ENCODE results near the gene MAP3K2.

MAP3K2 gene, protein sequence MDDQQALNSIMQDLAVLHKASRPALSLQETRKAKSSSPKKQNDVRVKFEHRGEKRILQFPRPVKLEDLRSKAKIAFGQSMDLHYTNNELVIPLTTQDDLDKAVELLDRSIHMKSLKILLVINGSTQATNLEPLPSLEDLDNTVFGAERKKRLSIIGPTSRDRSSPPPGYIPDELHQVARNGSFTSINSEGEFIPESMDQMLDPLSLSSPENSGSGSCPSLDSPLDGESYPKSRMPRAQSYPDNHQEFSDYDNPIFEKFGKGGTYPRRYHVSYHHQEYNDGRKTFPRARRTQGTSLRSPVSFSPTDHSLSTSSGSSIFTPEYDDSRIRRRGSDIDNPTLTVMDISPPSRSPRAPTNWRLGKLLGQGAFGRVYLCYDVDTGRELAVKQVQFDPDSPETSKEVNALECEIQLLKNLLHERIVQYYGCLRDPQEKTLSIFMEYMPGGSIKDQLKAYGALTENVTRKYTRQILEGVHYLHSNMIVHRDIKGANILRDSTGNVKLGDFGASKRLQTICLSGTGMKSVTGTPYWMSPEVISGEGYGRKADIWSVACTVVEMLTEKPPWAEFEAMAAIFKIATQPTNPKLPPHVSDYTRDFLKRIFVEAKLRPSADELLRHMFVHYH

DNA sequence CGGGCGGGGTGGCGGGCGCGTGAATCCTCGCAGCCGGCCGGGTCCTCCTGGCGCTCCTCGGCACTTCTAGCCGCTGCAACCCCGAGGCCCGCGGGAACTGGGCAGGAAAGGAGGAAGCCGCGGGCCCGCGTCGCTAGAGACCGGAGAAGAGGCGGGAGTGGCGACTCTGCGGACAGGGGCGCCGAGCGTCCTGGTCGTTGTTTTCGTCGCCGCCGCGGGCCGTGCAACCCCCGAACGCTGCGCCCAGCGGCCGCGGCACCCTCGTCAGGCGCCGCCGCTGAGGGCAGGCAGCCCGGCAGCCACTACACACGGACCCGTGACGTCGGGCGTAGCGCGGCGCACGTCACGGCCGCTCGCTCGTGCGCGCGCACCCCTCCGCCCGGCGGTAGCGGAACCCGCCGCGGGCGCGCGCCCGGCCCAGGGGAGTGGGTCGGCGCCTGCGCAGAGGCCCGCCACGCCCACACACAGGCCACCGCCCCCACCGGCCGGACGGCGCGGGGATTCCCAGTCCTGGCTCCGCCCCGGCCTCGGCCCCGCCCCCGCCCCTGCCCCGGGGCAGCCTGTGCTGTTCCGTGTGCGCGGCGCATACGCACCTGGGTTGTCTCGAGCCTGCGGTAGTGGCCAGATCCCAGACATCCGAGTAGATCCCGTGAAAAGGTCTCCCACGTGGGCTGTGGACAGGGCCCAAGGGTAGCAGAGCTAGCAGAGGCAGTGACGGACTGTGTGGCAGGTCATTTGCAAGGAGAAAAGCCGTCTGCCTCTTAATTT lies at the start of gene MAP3K2:
Gene MAP3K2 (minus strand): TSS at position 321 of the 768 bp plus-strand sequence. CDS start 44,846 bp downstream, outside the sequence.
- no peaks in the 10 kb centered on the region for H3K9me3 Mint-ChIP-seq
- peaks cover 9% of the 10 kb centered on the region for H3K36me3 Mint-ChIP-seq
- H3K27me3 Mint-ChIP-seq: no peaks in the 10 kb centered on the region
- H3K4me1 Mint-ChIP-seq: peaks cover 80% of the 10 kb centered on the region
- H3K4me3 Mint-ChIP-seq: peak within 1 kb of the TSS; percentile 91
- peak within 1 kb of the TSS; percentile 97 for H3K27ac Mint-ChIP-seq

DNA sequence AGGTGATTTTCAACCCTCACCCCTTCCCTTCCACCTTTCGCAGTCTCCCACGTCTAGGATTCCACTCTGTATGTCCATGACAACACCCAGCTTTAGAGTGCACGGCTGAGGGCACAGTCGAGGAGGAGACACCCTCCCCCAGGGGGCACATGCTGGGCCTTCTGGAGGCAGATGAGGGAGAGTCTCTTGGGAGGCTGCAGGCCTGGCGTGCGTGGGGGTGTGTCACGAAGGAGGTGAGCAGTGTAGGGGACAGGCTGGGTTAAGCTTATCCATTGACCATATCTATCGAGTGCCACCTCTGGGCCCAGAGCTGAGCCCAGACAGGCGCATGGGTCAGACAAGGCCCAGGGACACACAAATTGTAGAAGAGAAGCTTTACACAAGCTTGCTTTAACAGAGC lies 49.3 kb upstream of the MAP3K2 start:
- H3K4me3 Mint-ChIP-seq: no peak overlapping the region
- no peaks in the 10 kb centered on the region for H3K4me1 Mint-ChIP-seq
- peaks cover 7% of the 10 kb centered on the region for H3K9me3 Mint-ChIP-seq
- H3K36me3 Mint-ChIP-seq: peaks cover 2% of the 10 kb centered on the region
- no peaks in the 10 kb centered on the region for H3K27me3 Mint-ChIP-seq
- H3K27ac Mint-ChIP-seq: no peak overlapping the region

DNA sequence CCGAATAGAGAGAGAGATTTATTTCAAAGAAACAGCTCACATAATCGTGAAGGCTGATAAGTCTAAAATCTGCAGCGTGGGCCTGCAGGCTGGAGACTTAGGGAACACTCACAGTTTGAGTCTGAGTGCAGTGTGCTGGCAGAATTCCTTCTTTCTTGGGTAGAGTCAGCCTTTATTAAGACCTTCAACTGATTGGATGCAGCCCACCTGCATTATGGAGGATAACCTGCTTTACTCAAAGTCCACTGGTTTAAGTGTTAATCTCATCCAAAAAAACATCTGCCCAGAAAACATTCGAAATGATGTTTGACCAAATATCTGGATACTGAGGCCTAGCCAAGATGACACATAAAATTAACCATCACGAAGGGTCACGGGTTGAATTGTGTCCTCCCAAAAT lies 46.7 kb upstream of the MAP3K2 start:
- H3K36me3 Mint-ChIP-seq: no peaks in the 10 kb centered on the region
- H3K27ac Mint-ChIP-seq: no peak overlapping the region
- H3K27me3 Mint-ChIP-seq: no peaks in the 10 kb centered on the region
- H3K4me3 Mint-ChIP-seq: no peak overlapping the region
- H3K4me1 Mint-ChIP-seq: no peaks in the 10 kb centered on the region
- no peaks in the 10 kb centered on the region for H3K9me3 Mint-ChIP-seq

DNA sequence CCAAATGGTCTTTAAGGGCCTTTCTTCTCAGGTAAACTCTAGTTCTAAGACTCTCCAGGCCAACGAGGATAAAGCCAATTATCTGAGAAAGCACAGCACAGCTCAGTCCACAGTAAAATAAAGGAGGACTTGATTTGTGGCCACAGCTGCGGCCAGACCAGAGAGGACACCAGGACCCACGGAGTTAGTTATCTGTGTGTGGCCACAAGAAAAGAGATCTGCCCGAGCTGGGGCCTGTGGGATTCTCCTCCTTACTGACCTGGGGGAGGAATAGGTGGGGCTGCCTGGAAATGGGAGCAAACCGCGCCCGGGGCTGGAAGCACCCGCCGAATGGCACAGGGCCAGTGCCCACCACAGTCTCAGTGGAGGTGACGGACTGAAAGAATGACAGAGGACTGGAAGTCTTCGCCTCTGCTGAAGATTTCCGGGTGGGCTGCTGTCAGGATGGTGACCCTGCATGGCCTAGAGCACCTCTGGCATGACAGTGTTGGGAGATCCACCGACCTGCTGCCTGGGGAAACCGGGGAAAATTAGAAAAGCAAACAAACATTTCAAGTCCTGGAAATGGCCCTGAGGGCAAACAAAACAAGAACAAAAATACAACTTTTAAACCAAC lies 43.7 kb upstream of the MAP3K2 start:
- Mint-ChIP-seq H3K4me1 (no peaks in the 10 kb centered on the region), H3K36me3 (no peaks in the 10 kb centered on the region), H3K9me3 (no peaks in the 10 kb centered on the region)

DNA sequence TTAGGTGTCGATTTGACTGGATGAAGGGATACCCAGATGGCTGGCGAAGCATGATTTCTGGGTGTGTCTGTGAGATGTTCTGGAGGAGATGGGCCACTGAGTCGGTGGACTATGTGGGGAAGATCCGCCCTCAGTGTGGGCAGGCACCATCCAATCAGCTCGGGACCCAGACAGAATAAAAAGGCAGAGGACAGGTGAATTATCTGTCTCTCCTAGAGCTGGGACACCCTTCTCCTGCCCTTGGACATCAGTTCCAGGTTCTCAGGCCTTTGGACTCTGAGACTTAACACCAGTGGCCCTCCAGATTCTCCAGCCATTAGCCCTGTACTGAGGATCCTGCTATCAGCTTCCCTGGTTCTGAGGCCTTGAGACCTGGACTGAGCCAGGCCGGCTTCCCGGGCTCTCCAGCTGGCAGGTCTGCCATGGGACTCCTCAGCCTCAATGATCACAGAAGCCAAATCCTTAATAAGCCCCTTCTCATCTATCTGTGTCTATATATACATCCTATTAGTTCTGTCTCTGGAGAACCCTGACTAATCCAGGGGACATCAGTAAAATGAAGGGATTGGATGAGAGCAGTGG lies 42.2 kb upstream of the MAP3K2 start:
- H3K27ac Mint-ChIP-seq: no peak overlapping the region
- H3K27me3 Mint-ChIP-seq: peaks cover 9% of the 10 kb centered on the region
- H3K9me3 Mint-ChIP-seq: no peaks in the 10 kb centered on the region
- H3K36me3 Mint-ChIP-seq: peaks cover 3% of the 10 kb centered on the region
- no peak overlapping the region for H3K4me3 Mint-ChIP-seq
- H3K4me1 Mint-ChIP-seq: no peaks in the 10 kb centered on the region

More for the DNA sequence above, 43.7 kb upstream of the MAP3K2 start:
- Mint-ChIP-seq H3K27me3 (no peaks in the 10 kb centered on the region), H3K27ac (no peak overlapping the region), H3K4me3 (no peak overlapping the region)

DNA sequence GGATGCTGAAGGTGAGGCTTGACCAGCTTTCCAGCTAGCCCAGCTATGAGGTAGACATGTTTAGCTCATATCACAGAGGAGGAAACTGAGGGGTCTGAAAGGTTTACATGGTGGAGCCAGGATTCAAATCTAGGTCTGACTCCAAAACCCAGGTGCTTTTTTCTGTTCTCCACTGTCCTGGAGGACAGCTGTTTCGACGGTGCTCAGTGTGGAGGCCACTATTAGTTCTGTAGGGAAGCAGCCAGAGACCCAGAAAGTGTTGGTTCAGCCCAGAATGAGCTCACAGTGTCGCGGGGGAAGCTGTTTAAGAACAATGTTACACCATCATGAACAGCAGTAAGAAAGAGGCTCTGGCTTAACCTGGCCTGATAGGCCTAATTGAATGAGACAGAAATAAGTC lies 41.5 kb upstream of the MAP3K2 start:
- no peak overlapping the region for H3K4me3 Mint-ChIP-seq
- H3K9me3 Mint-ChIP-seq: no peaks in the 10 kb centered on the region
- H3K27ac Mint-ChIP-seq: no peak overlapping the region
- H3K4me1 Mint-ChIP-seq: no peaks in the 10 kb centered on the region
- H3K27me3 Mint-ChIP-seq: peaks cover 9% of the 10 kb centered on the region
- H3K36me3 Mint-ChIP-seq: peaks cover 3% of the 10 kb centered on the region

DNA sequence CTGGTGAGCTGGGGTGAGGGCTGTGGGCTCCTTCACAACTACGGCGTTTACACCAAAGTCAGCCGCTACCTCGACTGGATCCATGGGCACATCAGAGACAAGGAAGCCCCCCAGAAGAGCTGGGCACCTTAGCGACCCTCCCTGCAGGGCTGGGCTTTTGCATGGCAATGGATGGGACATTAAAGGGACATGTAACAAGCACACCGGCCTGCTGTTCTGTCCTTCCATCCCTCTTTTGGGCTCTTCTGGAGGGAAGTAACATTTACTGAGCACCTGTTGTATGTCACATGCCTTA lies 41.0 kb upstream of the MAP3K2 start:
- H3K9me3 Mint-ChIP-seq: no peaks in the 10 kb centered on the region
- H3K4me3 Mint-ChIP-seq: no peak overlapping the region
- no peak overlapping the region for H3K27ac Mint-ChIP-seq
- peaks cover 5% of the 10 kb centered on the region for H3K36me3 Mint-ChIP-seq
- H3K27me3 Mint-ChIP-seq: peaks cover 12% of the 10 kb centered on the region
- H3K4me1 Mint-ChIP-seq: peaks cover 4% of the 10 kb centered on the region

DNA sequence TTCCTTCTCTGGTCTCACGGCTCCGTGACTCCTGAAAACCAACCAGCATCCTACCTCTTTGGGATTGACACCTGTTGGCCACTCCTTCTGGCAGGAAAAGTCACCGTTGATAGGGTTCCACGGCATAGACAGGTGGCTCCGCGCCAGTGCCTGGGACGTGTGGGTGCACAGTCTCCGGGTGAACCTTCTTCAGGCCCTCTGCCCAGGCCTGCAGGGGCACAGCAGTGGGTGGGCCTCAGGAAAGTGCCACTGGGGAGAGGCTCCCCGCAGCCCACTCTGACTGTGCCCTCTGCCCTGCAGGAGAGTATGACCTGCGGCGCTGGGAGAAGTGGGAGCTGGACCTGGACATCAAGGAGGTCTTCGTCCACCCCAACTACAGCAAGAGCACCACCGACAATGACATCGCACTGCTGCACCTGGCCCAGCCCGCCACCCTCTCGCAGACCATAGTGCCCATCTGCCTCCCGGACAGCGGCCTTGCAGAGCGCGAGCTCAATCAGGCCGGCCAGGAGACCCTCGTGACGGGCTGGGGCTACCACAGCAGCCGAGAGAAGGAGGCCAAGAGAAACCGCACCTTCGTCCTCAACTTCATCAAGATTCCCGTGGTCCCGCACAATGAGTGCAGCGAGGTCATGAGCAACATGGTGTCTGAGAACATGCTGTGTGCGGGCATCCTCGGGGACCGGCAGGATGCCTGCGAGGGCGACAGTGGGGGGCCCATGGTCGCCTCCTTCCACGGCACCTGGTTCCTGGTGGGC lies 40.5 kb upstream of the MAP3K2 start:
- Mint-ChIP-seq H3K4me3 (no peak overlapping the region), H3K27ac (no peak overlapping the region), H3K4me1 (peaks cover 8% of the 10 kb centered on the region), H3K9me3 (no peaks in the 10 kb centered on the region), H3K36me3 (peaks cover 5% of the 10 kb centered on the region), H3K27me3 (peaks cover 15% of the 10 kb centered on the region)

DNA sequence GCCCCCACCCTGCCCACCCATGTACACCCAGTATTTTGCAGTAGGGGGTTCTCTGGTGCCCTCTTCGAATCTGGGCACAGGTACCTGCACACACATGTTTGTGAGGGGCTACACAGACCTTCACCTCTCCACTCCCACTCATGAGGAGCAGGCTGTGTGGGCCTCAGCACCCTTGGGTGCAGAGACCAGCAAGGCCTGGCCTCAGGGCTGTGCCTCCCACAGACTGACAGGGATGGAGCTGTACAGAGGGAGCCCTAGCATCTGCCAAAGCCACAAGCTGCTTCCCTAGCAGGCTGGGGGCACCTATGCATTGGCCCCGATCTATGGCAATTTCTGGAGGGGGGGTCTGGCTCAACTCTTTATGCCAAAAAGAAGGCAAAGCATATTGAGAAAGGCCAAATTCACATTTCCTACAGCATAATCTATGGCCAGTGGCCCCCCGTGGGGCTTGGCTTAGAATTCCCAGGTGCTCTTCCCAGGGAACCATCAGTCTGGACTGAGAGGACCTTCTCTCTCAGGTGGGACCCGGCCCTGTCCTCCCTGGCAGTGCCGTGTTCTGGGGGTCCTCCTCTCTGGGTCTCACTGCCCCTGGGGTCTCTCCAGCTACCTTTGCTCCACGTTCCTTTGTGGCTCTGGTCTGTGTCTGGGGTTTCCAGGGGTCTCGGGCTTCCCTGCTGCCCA lies 39.7 kb upstream of the MAP3K2 start:
- Mint-ChIP-seq H3K4me1 (peaks cover 11% of the 10 kb centered on the region), H3K27me3 (peaks cover 17% of the 10 kb centered on the region), H3K27ac (no peak overlapping the region), H3K36me3 (peaks cover 5% of the 10 kb centered on the region), H3K9me3 (no peaks in the 10 kb centered on the region), H3K4me3 (no peak overlapping the region)

DNA sequence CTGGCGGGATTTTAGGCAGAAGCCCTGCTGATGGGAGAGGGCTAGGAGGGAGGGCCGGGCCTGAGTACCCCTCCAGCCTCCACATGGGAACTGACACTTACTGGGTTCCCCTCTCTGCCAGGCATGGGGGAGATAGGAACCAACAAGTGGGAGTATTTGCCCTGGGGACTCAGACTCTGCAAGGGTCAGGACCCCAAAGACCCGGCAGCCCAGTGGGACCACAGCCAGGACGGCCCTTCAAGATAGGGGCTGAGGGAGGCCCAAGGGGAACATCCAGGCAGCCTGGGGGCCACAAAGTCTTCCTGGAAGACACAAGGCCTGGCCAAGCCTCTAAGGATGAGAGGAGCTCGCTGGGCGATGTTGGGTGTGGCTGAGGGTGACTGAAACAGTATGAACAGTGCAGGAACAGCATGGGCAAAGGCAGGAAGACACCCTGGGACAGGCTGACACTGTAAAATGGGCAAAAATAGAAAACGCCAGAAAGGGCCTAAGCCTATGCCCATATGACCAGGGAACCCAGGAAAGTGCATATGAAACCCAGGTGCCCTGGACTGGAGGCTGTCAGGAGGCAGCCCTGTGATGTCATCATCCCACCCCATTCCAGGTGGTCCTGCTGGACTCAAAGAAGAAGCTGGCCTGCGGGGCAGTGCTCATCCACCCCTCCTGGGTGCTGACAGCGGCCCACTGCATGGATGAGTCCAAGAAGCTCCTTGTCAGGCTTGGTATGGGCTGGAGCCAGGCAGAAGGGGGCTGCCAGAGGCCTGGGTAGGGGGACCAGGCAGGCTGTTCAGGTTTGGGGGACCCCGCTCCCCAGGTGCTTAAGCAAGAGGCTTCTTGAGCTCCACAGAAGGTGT lies 39.0 kb upstream of the MAP3K2 start:
- no peaks in the 10 kb centered on the region for H3K9me3 Mint-ChIP-seq
- no peak overlapping the region for H3K4me3 Mint-ChIP-seq
- H3K36me3 Mint-ChIP-seq: peaks cover 5% of the 10 kb centered on the region
- peaks cover 11% of the 10 kb centered on the region for H3K4me1 Mint-ChIP-seq
- H3K27me3 Mint-ChIP-seq: peaks cover 22% of the 10 kb centered on the region
- no peak overlapping the region for H3K27ac Mint-ChIP-seq

DNA sequence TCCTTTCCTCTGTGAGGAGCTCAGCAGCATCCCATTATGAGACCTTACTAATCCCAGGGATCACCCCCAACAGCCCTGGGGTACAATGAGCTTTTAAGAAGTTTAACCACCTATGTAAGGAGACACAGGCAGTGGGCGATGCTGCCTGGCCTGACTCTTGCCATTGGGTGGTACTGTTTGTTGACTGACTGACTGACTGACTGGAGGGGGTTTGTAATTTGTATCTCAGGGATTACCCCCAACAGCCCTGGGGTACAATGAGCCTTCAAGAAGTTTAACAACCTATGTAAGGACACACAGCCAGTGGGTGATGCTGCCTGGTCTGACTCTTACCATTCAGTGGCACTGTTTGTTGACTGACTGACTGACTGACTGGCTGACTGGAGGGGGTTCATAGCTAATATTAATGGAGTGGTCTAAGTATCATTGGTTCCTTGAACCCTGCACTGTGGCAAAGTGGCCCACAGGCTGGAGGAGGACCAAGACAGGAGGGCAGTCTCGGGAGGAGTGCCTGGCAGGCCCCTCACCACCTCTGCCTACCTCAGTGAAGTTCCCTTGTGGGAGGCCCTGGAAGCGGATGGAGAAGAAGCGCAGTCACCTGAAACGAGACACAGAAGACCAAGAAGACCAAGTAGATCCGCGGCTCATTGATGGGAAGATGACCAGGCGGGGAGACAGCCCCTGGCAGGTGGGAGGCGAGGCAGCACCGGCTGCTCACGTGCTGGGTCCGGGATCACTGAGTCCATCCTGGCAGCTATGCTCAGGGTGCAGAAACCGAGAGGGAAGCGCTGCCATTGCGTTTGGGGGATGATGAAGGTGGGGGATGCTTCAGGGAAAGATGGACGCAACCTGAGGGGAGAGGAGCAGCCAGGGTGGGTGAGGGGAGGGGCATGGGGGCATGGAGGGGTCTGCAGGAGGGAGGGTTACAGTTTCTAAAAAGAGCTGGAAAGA lies 38.0 kb upstream of the MAP3K2 start:
- Mint-ChIP-seq H3K9me3 (no peaks in the 10 kb centered on the region), H3K36me3 (peaks cover 5% of the 10 kb centered on the region), H3K27ac (no peak overlapping the region), H3K4me1 (peaks cover 11% of the 10 kb centered on the region), H3K27me3 (peaks cover 27% of the 10 kb centered on the region), H3K4me3 (no peak overlapping the region)

DNA sequence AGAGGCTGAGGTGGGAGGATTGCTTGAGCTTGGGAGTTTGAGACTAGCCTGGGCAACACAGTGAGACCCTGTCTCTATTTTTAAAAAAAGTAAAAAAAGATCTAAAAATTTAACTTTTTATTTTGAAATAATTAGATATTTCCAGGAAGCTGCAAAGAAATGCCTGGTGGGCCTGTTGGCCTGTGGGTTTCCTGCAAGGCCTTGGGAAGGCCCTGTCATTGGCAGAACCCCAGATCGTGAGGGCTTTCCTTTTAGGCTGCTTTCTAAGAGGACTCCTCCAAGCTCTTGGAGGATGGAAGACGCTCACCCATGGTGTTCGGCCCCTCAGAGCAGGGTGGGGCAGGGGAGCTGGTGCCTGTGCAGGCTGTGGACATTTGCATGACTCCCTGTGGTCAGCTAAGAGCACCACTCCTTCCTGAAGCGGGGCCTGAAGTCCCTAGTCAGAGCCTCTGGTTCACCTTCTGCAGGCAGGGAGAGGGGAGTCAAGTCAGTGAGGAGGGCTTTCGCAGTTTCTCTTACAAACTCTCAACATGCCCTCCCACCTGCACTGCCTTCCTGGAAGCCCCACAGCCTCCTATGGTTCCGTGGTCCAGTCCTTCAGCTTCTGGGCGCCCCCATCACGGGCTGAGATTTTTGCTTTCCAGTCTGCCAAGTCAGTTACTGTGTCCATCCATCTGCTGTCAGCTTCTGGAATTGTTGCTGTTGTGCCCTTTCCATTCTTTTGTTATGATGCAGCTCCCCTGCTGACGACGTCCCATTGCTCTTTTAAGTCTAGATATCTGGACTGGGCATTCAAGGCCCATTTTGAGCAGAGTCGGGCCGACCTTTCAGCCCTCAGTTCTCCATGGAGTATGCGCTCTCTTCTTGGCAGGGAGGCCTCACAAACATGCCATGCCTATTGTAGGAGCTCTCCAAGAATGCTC lies 37.1 kb upstream of the MAP3K2 start:
- H3K4me3 Mint-ChIP-seq: no peak overlapping the region
- H3K27me3 Mint-ChIP-seq: peaks cover 28% of the 10 kb centered on the region
- no peaks in the 10 kb centered on the region for H3K9me3 Mint-ChIP-seq
- no peak overlapping the region for H3K27ac Mint-ChIP-seq
- H3K36me3 Mint-ChIP-seq: peaks cover 5% of the 10 kb centered on the region
- peaks cover 11% of the 10 kb centered on the region for H3K4me1 Mint-ChIP-seq
